HG03280 (cell line): Measurements from ENCODE around the gene TMEM245.
"Not testable (repeated sequence)": the region's sequence is repeated elsewhere in the genome, so short reads cannot be mapped to it uniquely, and the experiment has no call there.

ENCODE experiments used
- ATAC-seq: cut with Tn5 transposase; IDR thresholded peaks from one replicate; pipeline ENCODE4 v1.9.1; 2021; ENCODE audit warnings: mild to moderate bottlenecking, moderate library complexity; ENCODE audit not compliant: unreplicated experiment

Gene TMEM245

GRCh38 chr9:109134167-109134578 lies 14.4 kb upstream of the TMEM245 start:
- ATAC-seq: no peak

DNA sequence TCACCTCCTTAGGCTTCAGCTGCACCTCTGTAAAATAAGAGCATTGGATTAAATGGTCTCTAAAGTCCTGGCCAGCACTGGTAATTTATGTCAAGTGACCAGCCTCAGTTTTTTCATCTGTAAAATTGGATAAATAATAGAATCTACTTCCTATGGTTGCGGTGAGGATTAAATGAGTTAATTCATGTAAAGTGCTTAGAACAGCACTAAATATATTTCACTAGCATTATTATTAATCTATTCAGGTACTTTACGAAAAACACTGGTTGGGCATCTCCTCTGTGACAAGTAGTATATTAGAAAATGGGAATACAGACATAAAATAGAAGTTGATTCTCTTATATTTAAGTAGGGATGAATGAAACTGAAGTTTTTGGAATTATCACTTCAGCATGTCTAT lies 13.8 kb upstream of the TMEM245 start:
- no peak for ATAC-seq

- ATAC-seq: no peak
Observed at GRCh38 chr9:109132567-109133021, 12.8 kb upstream of the TMEM245 start.

DNA sequence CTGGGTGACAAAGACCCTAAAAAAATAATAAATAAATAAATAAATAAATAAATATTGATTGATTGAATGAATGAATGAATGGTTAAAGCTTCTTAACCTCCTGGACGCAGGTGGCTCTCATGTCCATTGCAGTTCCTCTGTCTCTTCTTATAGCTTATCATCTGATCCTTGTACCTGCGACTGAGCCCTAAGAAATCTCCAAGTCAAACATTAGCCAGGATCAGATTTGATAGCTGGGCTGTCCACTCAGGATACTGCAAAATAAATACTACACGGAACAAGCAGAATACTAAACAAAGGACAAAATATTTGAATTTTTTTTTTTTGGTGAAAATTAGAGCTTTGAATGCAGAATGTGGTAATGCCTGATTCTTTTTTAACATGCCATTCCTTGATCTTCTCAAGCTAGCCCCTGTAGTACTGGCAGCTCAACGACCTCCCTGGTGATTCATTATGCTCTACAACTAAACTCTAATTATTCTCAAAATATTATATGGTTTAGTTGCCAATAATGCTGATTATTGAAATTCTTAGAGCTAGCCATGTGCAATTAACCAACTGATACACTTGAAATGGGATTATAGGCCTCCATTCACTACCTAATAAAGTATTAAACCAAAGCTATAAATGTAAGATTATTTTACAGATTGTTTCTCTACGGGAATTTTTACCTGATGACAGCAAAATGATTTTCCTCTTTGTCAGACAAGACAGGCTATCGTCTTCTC lies 9.9 kb upstream of the TMEM245 start:
- no peak for ATAC-seq

DNA sequence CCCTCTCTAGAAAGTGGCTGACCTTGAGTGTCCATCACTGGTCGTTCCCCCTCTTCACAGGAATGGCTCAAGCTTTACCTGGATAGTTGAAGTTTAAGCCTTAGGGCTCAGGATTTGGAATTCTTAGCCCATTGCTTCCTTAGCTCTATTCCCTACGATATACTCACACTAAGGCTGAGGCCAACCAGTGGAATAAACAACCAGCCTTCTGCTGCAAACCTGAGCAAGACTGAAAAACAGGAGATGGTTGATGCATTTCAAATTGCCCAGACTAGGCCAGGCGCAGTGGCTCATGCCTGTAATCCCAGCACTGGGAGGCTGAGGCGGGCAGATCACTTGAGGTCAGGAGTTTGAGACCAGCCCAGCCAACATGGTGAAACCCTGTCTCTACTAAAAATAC lies 6.9 kb upstream of the TMEM245 start:
- ATAC-seq: not testable (repeated sequence)

DNA sequence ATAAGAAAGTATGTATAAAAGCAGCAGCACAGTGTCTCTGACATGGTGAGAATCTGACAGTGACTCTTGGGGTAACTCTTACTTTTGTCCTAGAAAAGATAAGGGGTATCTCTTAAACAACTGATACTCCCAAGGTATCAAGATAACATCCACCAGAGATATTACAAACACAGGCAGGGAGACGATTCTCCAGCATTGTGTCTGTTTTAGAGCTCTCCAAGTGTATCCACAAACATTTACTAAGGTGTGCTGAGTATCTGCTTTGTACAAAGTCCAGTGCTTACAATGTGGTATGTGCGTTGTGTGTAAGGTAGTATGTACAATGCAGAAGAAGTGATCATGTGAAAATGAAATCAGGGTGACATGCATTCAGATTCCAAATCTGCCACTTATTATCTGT lies 4.4 kb upstream of the TMEM245 start:
- ATAC-seq: no peak

GRCh38 chr9:109122726-109123621 lies 3.2 kb upstream of the TMEM245 start:
- peak; percentile 23 for ATAC-seq

GRCh38 chr9:109121232-109121796 lies 1.6 kb upstream of the TMEM245 start:
- no peak for ATAC-seq

DNA sequence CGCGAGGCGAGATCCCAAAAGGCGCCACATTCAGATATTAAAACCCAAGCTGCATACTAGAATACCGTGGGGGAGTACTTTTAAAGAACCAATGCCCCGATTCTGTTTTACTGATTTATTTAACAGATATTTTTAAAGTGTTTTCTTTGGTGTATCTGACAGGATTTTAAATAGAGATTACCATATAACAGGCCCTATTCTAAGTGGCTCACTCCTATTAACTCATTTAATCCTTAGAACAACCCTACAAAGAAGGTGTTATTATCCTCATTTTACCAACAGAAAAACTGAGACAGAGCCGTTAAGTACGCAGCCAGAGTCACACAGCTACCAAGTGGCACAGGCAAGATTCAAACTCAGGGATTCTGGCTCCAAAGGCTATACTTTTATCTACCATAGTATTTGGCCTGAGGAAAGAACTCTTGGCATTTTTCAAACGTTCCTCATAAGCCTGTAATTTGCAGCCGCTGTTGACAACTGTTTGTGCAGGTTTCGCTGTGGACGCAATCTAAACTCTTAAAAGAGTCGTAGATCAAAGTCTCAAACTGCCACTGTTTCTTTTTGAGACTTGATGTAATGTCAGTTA lies 550 bp upstream of the TMEM245 start:
- no peak for ATAC-seq

GRCh38 chr9:109118808-109119438 lies 824 bp downstream of the TMEM245 start:
- ATAC-seq: no peak

DNA sequence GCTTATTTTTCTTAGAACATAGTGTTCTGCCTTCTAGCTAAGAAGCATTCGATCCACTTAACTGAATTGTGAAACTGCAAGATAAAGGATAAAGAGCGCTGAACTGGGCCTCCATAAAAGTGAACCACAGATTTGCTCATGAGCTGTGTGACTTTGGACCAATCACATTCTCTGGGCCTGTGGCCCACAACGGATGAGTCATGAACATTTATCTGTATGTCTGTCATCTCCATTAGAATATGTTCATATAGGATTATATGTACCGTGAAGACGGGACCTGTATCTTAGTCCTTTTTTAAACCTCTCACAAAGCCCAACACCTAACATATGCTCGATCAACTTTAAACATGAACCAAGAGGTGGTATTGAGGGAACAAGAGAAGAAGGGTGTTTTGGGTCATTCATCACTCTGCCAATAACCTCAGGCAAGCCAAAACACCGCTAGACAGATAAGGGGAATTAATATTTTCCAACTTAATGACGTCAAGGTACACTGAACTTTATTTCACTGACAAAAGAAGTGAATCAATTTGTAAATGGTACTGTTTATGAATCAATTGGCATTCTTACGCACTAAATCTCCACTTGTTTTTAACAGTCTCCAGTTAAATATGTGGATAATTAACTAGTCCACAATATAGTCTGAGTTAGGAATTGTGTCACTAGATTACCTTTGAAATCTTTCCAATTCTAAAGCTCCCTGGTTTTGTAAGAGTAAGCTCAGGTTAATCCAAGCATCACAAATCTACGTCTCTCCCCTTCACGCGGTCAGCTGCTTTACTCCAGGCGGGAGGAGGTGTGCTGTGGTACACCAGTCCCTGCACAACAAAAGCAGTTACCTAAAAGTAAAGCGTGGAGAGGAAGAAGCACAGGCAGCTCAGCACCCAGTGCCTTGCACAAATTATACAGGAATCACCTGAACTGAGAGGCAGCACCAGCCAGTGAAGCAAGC lies 1.6 kb downstream of the TMEM245 start:
- no peak for ATAC-seq

GRCh38 chr9:109115931-109116526 lies 3.7 kb downstream of the TMEM245 start:
- no peak for ATAC-seq

GRCh38 chr9:109114670-109115069 lies 5.1 kb downstream of the TMEM245 start:
- ATAC-seq: no peak

- no peak for ATAC-seq
Observed at GRCh38 chr9:109113892-109114609, 5.7 kb downstream of the TMEM245 start.

DNA sequence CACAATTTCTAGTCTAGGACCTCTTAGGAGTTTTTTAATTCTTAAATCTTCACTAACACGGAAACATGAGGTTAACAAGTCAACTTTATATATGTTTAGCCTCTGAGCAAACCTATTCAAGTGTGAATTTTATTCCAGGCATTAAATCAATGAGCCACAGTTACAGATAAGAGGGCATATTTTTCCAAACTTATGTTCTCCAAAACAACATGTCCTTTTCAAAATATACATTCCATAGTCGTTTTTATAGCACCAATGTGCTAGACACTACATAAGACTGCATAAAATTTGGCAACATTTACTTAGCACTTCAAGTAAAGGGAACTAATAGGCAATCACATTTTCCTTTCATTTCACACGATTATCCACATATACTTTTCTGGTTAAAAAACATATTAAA lies 6.5 kb downstream of the TMEM245 start:
- no peak for ATAC-seq

GRCh38 chr9:109110329-109111021 lies 9.3 kb downstream of the TMEM245 start:
- ATAC-seq: peak; percentile 85

DNA sequence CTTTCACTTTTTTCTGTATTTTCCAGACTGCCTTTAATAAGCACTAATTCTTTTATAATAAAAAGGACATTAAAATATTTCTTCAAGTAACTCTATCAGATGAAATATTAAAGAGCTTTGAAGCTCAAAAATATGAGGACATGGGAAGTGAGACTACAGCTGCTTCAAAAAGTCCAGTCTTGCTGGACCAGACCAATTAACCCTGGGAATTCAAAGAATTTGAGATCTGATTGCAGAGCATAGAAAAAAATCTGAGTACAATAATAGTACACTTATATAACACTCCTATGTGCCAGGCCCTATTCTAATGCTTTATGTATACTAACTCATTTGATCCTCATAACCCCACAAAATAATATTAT lies 9.8 kb downstream of the TMEM245 start:
- no peak for ATAC-seq

- ATAC-seq: no peak
Observed at GRCh38 chr9:109108318-109108717, 11.4 kb downstream of the TMEM245 start.
